Caco-2 (cell line): ENCODE results near the gene PSMD1. TPM values are rescaled to one million over a fixed set of nuclear protein-coding genes. Genes with fewer than 3 reads are reported as not detected.

ENCODE experiments used
- BruUV-seq: library from RNA; stranded (reverse); fragments of 400-500 nt; replicated peaks from 2 replicates; lab custom pipeline; 2021; lab: Mats Ljungman, UMichigan
- CTCF ChIA-PET: fragments of 300-600 bp; sonication (Branson Sonifier 250); formaldehyde crosslinking; loops from one replicate; lab custom pipeline; 2022; ENCODE audit warnings: antibody characterized with exemption; lab: Charles Lee
- POLR2A ChIA-PET: fragments of 300-600 bp; sonication (Branson Sonifier 250); formaldehyde crosslinking; loops from one replicate; lab custom pipeline; 2022; ENCODE audit warnings: antibody characterized with exemption; lab: Charles Lee
- DNase-seq, 2 experiments: peaks; one replicate each; pipeline versions ENCODE4 v3.0.0 to v3.0.0-alpha.2; 2020 to 2022
- H3K27me3 ChIP-seq: replicated peaks from 2 replicates; pipeline ENCODE4 v1.6.0; 2011; ENCODE audit warnings: low read length; ENCODE audit not compliant: control insufficient read depth, insufficient read depth
- H3K36me3 ChIP-seq: 2 replicates; pipeline ENCODE4 v1.5.1; 2011; ENCODE audit warnings: low read length; ENCODE audit not compliant: control insufficient read depth, insufficient read depth
- H3K4me1 ChIP-seq: fragments of 250-450 bp; sonication (Bioruptor Pico); 2 replicates; pipeline ENCODE4 v1.5.1; 2020; ENCODE audit warnings: mild to moderate bottlenecking
- H3K4me3 ChIP-seq: 2 replicates; pipeline ENCODE4 v1.5.1; 2011; ENCODE audit warnings: low read depth, mild to moderate bottlenecking, control low read depth, low read length
- H3K9me3 ChIP-seq: fragments of 250-450 bp; sonication (Bioruptor Pico); 2 replicates; pipeline ENCODE4 v1.5.1; 2020; ENCODE audit warnings: mild to moderate bottlenecking, moderate library complexity
- H3K27ac Mint-ChIP-seq: one replicate; pipeline ENCODE4 v1.8.0; 2022; ENCODE audit warnings: mixed read lengths; ENCODE audit not compliant: unreplicated experiment
- H3K27me3 Mint-ChIP-seq: one replicate; pipeline ENCODE4 v1.8.0; 2022; ENCODE audit warnings: mixed read lengths; ENCODE audit not compliant: insufficient read depth, unreplicated experiment
- H3K36me3 Mint-ChIP-seq: one replicate; pipeline ENCODE4 v1.8.0; 2022; ENCODE audit warnings: mild to moderate bottlenecking, mixed read lengths; ENCODE audit not compliant: insufficient read depth, unreplicated experiment
- H3K4me1 Mint-ChIP-seq: one replicate; pipeline ENCODE4 v1.8.0; 2022; ENCODE audit warnings: low read depth, mixed read lengths; ENCODE audit not compliant: unreplicated experiment
- H3K4me3 Mint-ChIP-seq: one replicate; pipeline ENCODE4 v1.8.0; 2022; ENCODE audit warnings: mild to moderate bottlenecking, moderate library complexity, mixed read lengths; ENCODE audit not compliant: unreplicated experiment
- H3K9me3 Mint-ChIP-seq: one replicate; pipeline ENCODE4 v1.8.0; 2022; ENCODE audit warnings: mixed read lengths; ENCODE audit not compliant: unreplicated experiment
- intact Hi-C: fragments of 100-400 bp; cut with micrococcal nuclease; formaldehyde crosslinking; loops from one replicate; pipeline ENCODE4 v1.10.0; 2022; ENCODE audit not compliant: unreplicated experiment
- total RNA-seq: library from RNA; stranded (reverse); gene quantifications from 2 replicates; pipeline ENCODE4 v1.2.3, GENCODE V29; 2022
- TF ChIP-seq, protein P1 (sequence below), 2 experiments: fragments of 200-600 bp in 1 of 2; IDR thresholded peaks; 1 replicate in 1 of 2; 2 replicates in 1 of 2; pipeline versions ENCODE4 v1.5.1 to v1.8.0; 2011 to 2022; ENCODE audit warnings: antibody characterized with exemption in 1 of 2, control low read depth in 1 of 2, inconsistent platforms in 1 of 2, low read depth in 1 of 2, low read length in 1 of 2, mild to moderate bottlenecking in 1 of 2, moderate library complexity in 1 of 2; ENCODE audit not compliant: insufficient read depth in 1 of 2, severe bottlenecking in 1 of 2, unreplicated experiment in 1 of 2

Gene PSMD1
- total RNA-seq, 1 experiment from 2014 or later, result 126 TPM

DNA sequence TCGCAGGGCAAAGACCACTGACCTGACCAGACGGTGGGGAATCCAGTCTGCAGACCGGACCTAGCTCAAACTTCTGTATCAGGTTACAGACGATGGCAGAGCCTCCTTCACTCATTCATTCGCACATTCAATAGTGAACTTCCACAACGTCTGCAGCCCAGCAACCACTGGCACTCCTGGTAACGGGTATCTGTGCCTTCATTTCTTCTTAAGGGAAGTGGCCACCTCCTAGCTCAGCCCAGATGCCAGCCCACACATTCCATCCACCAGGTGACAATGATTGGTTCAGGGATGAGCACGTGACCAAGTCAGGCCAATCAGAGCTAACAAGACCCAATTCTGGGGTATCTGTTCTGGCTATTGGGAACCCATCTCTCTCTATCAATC lies 125.8 kb downstream of the PSMD1 start:
- POLR2A ChIA-PET, result no interaction called here
- Histone ChIP-seq H3K27me3 (no peaks in the 10 kb centered on the region), H3K9me3 (no peaks in the 10 kb centered on the region), H3K36me3 (no peaks in the 10 kb centered on the region), H3K4me1 (no peaks in the 10 kb centered on the region), H3K4me3 (no peak overlapping the region)
- H3K4me1 Mint-ChIP-seq, result peaks cover 7% of the 10 kb centered on the region
- BruUV-seq, result no TSS peak
- no peak overlapping the region for H3K27ac Mint-ChIP-seq
- no peaks in the 10 kb centered on the region for H3K9me3 Mint-ChIP-seq
- no peaks in the 10 kb centered on the region for H3K36me3 Mint-ChIP-seq
- TF ChIP-seq, protein P1, sequence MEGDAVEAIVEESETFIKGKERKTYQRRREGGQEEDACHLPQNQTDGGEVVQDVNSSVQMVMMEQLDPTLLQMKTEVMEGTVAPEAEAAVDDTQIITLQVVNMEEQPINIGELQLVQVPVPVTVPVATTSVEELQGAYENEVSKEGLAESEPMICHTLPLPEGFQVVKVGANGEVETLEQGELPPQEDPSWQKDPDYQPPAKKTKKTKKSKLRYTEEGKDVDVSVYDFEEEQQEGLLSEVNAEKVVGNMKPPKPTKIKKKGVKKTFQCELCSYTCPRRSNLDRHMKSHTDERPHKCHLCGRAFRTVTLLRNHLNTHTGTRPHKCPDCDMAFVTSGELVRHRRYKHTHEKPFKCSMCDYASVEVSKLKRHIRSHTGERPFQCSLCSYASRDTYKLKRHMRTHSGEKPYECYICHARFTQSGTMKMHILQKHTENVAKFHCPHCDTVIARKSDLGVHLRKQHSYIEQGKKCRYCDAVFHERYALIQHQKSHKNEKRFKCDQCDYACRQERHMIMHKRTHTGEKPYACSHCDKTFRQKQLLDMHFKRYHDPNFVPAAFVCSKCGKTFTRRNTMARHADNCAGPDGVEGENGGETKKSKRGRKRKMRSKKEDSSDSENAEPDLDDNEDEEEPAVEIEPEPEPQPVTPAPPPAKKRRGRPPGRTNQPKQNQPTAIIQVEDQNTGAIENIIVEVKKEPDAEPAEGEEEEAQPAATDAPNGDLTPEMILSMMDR (IDR thresholded peaks at IDR 0.05; ENCODE audit: insufficient read depth in 1 of 2, low read depth in 1 of 2, low read length in 1 of 2, severe bottlenecking in 1 of 2, unreplicated experiment in 1 of 2), result no peak
- CTCF ChIA-PET, result interaction anchor here (0.5 to 0.6 kb wide), 2 partner anchors 268 to 272 kb away, joined by 3 to 4 read pairs; no protein-coding TSS in a partner anchor
- H3K27me3 Mint-ChIP-seq, result no peaks in the 10 kb centered on the region
- no peak for DNase-seq
- intact Hi-C loops, result no loop called here
- no peak overlapping the region for H3K4me3 Mint-ChIP-seq

DNA sequence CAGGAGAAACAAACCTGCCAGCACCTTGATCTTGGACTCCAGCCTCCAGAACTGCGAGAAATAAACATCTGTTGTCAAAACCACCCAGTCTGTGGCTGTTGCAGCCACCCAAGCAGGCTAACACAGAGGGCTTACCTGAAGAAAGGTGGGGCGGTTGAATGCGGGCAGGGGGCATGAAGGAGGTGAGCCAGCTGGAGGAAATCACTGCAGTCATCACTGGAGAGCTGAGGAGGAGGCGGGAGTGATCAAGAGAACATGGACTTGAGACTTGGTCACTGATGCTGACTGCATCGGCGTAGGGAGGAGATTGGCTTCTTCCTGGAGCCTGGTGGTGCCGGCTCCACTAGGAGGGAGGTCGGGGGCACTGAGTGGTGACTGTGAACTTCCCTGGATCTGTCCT lies 127.2 kb downstream of the PSMD1 start:
- H3K36me3 Mint-ChIP-seq, result no peaks in the 10 kb centered on the region
- intact Hi-C loops, result no loop called here
- no peak for DNase-seq
- H3K9me3 ChIP-seq, result no peaks in the 10 kb centered on the region
- H3K4me1 Mint-ChIP-seq, result peaks cover 7% of the 10 kb centered on the region
- BruUV-seq, result no TSS peak
- H3K36me3 ChIP-seq, result no peaks in the 10 kb centered on the region
- ChIA-PET CTCF (no interaction called here), POLR2A (no interaction called here)
- H3K4me3 ChIP-seq, result no peak overlapping the region
- H3K27me3 ChIP-seq, result no peaks in the 10 kb centered on the region
- no peaks in the 10 kb centered on the region for H3K9me3 Mint-ChIP-seq
- H3K27me3 Mint-ChIP-seq, result no peaks in the 10 kb centered on the region
- H3K4me3 Mint-ChIP-seq, result no peak overlapping the region
- TF ChIP-seq, protein P1 (IDR thresholded peaks at IDR 0.05; ENCODE audit: insufficient read depth in 1 of 2, low read depth in 1 of 2, low read length in 1 of 2, severe bottlenecking in 1 of 2, unreplicated experiment in 1 of 2), result no peak
- no peak overlapping the region for H3K27ac Mint-ChIP-seq
- no peaks in the 10 kb centered on the region for H3K4me1 ChIP-seq

DNA sequence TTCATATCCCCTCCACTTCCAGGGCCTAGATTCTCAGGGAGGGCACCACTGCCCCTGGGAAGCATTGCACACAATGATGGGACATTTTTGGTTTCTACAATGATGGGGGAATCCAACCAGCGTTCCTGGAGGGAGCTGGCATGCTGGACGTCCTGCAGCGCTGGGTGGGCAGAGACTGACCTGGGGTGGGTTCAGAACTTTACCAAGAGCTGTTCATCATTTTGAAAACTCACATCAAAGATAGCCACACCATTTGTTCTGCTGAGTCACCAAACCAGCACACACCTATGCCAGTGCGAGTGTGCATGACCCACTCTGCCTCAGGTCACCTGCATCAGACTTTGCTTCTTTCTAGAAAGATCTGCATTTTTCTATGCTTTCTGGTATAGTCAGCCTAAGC lies 127.7 kb downstream of the PSMD1 start:
- CTCF ChIA-PET, result no interaction called here
- BruUV-seq, result no TSS peak

More for the DNA sequence above, 127.7 kb downstream of the PSMD1 start:
- TF ChIP-seq, protein P1 (IDR thresholded peaks at IDR 0.05; ENCODE audit: insufficient read depth in 1 of 2, low read depth in 1 of 2, low read length in 1 of 2, severe bottlenecking in 1 of 2, unreplicated experiment in 1 of 2), result no peak
- Mint-ChIP-seq H3K4me3 (no peak overlapping the region), H3K36me3 (no peaks in the 10 kb centered on the region), H3K27ac (no peak overlapping the region), H3K9me3 (no peaks in the 10 kb centered on the region), H3K4me1 (peaks cover 7% of the 10 kb centered on the region), H3K27me3 (no peaks in the 10 kb centered on the region)
- no peaks in the 10 kb centered on the region for H3K36me3 ChIP-seq
- H3K27me3 ChIP-seq, result no peaks in the 10 kb centered on the region
- no peak for DNase-seq
- intact Hi-C loops, result no loop called here
- no peaks in the 10 kb centered on the region for H3K4me1 ChIP-seq
- POLR2A ChIA-PET, result no interaction called here
- no peak overlapping the region for H3K4me3 ChIP-seq
- H3K9me3 ChIP-seq, result no peaks in the 10 kb centered on the region
